GM12872 (cell line): ENCODE results near the gene PEAK1.

Experiments
- CTCF ChIP-seq: IDR thresholded peaks from 3 replicates; pipeline ENCODE4 v1.5.1; 2011; ENCODE audit warnings: low read depth, mild to moderate bottlenecking, low read length, moderate library complexity; ENCODE audit not compliant: insufficient read depth

Gene PEAK1

GRCh38 chr15:77419836-77420609 lies at the start of gene PEAK1:
Gene PEAK1 (minus strand): TSS chr15:77420104. CDS start chr15:77181926, 238,178 bp downstream.
- TF ChIP-seq CTCF, result no peak

GRCh38 chr15:77468896-77469295 lies 49.0 kb upstream of the PEAK1 start:
- no peak for TF ChIP-seq CTCF

GRCh38 chr15:77466521-77466920 lies 46.6 kb upstream of the PEAK1 start:
- no peak for TF ChIP-seq CTCF

- TF ChIP-seq CTCF, result no peak
Measured at GRCh38 chr15:77464129-77464865, 44.4 kb upstream of the PEAK1 start.

GRCh38 chr15:77461486-77461885 lies 41.6 kb upstream of the PEAK1 start:
- no peak for TF ChIP-seq CTCF

GRCh38 chr15:77459031-77459430 lies 39.1 kb upstream of the PEAK1 start:
- no peak for TF ChIP-seq CTCF

GRCh38 chr15:77457905-77458265 lies 38.0 kb upstream of the PEAK1 start:
- no peak for TF ChIP-seq CTCF
